ENCODE measurements around the gene OXER1. TPM values are rescaled to one million over a fixed set of nuclear protein-coding genes. Genes with fewer than 3 reads are reported as not detected.

Gene OXER1
- total and polyA plus RNA-seq, 8 donors, result 2.0 to 12.5 (median 4.1) TPM

- Histone ChIP-seq H3K4me3 (no peak overlapping the region), H3K27me3 (no peaks in the 10 kb centered on the region), H3K4me1 (peaks cover 0 to 5% (median 4%) of the 10 kb centered on the region in 3 donors), H3K36me3 (no peaks in the 10 kb centered on the region), H3K9me3 (no peaks in the 10 kb centered on the region), H3K27ac (no peak overlapping the region)
- intact Hi-C loops (cut with DNase I), result no loop called here
- DNase-seq, result no peak
- WGBS, 2 donors, result 89 to 96% methylated on average over 2 of the region's 2 CpGs
- TF ChIP-seq, protein P1, sequence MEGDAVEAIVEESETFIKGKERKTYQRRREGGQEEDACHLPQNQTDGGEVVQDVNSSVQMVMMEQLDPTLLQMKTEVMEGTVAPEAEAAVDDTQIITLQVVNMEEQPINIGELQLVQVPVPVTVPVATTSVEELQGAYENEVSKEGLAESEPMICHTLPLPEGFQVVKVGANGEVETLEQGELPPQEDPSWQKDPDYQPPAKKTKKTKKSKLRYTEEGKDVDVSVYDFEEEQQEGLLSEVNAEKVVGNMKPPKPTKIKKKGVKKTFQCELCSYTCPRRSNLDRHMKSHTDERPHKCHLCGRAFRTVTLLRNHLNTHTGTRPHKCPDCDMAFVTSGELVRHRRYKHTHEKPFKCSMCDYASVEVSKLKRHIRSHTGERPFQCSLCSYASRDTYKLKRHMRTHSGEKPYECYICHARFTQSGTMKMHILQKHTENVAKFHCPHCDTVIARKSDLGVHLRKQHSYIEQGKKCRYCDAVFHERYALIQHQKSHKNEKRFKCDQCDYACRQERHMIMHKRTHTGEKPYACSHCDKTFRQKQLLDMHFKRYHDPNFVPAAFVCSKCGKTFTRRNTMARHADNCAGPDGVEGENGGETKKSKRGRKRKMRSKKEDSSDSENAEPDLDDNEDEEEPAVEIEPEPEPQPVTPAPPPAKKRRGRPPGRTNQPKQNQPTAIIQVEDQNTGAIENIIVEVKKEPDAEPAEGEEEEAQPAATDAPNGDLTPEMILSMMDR (IDR thresholded peaks at IDR 0.05), result no peak
- no peak for ATAC-seq
- no peak for FAIRE-seq
Observed at GRCh38 chr2:42724886-42725285, 39.0 kb downstream of the OXER1 start.

DNA sequence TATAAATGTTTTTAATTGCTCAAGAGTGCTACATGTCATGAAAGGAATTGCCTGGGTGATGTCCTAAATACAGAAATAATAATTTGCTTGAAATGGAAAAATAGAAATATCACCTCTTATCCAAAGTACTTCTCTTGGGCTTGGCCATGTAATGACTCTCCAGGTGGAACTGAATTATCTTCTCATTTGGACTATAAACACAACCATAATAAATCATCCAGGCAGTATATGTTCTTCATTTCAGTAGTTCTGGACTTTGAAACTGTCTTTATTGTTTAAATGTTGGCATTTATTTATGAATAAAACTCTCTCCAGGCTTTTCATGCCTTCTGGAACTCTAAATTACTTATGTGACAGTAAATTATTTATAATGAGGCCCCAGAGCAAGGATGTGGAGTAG is 40.5 kb downstream of the OXER1 start:
- H3K27ac ChIP-seq, result no peak overlapping the region

DNA sequence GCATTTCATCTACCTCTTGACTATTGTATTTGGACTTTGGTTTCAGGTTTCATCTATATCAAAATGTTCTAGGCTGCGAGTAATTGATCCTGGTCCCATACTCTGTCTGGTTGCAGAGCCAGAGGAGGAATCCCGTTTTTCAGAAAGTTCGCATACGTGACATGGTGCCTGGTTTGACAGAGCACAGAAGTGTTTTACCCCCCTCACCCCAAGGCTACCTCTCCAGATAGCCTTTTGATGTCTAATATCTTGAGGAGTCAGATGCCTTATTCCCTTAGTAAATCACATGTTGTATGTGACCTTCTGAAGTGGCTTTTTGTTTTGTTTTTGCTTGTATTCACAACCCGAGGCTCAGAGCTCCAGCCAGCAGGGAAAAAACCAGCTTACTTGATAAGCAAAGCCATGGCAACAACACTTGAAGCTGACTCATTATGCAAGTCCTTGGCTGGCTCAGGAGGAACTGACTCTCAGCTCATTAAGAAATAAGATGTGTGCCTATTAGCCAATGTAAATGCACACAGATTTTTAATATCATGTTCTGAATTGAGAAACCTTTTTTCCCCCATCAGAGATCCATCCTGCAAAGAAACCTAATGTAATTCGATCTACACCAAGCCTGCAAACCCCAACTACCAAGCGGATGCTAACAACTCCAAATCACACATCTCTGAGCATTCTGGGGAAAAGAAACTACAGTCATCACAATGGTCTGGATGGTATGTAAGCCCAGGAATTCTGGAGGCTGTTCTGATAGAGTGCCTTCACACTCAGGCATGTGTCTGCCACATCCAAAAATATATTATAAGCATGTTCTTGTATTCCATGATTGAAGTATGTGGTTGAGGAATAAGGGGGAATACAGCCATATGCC is 41.4 kb downstream of the OXER1 start:
- Histone ChIP-seq H3K36me3 (no peaks in the 10 kb centered on the region), H3K4me1 (peaks cover 0 to 5% (median 4%) of the 10 kb centered on the region in 3 donors), H3K27ac (peak overlapping the region; percentile 56 to 63 (median 60)), H3K4me3 (peak overlapping the region in 2 of 4 donors; percentile 4 to 13), H3K27me3 (no peaks in the 10 kb centered on the region), H3K9me3 (no peaks in the 10 kb centered on the region)
- 35 to 47% methylated on average over 7 of the region's 7 CpGs for WGBS, 2 donors
- TF ChIP-seq, protein P1 (IDR thresholded peaks at IDR 0.05), result no peak
- FAIRE-seq (no peak), ATAC-seq (peak; percentile 92 to 98 (median 96)), DNase-seq (peak in 4 of 6 donors; percentile 62 to 80 (median 66))
- intact Hi-C loops (cut with DNase I), result no loop called here

More for the DNA sequence above, 40.5 kb downstream of the OXER1 start:
- DNase-seq (no peak), FAIRE-seq (no peak), ATAC-seq (no peak)
- Histone ChIP-seq H3K36me3 (no peaks in the 10 kb centered on the region), H3K27me3 (no peaks in the 10 kb centered on the region), H3K4me3 (no peak overlapping the region), H3K4me1 (peaks cover 0 to 5% (median 4%) of the 10 kb centered on the region in 3 donors), H3K9me3 (no peaks in the 10 kb centered on the region)
- intact Hi-C loops (cut with DNase I), result no loop called here
- TF ChIP-seq, protein P1 (IDR thresholded peaks at IDR 0.05), result no peak

- no peaks in the 10 kb centered on the region for H3K9me3 ChIP-seq
- intact Hi-C loops (cut with DNase I), result no loop called here
- ATAC-seq, result peak; percentile 64 to 70 (median 68)
- H3K27ac ChIP-seq, result peak overlapping the region; percentile 56 to 63 (median 60)
- TF ChIP-seq, protein P1 (IDR thresholded peaks at IDR 0.05), result no peak
- peaks cover 0 to 5% (median 4%) of the 10 kb centered on the region in 3 donors for H3K4me1 ChIP-seq
- H3K36me3 ChIP-seq, result no peaks in the 10 kb centered on the region
- FAIRE-seq, result no peak
- H3K27me3 ChIP-seq, result no peaks in the 10 kb centered on the region
- peak overlapping the region in 1 of 4 donors; percentile 4 for H3K4me3 ChIP-seq
- no peak for DNase-seq
- 50% methylated on average over 2 of the region's 2 CpGs for WGBS, 2 donors
Observed at GRCh38 chr2:42721898-42722297, 42.0 kb downstream of the OXER1 start.

- no peaks in the 10 kb centered on the region for H3K9me3 ChIP-seq
- TF ChIP-seq, protein P1 (IDR thresholded peaks at IDR 0.05), result no peak
- ATAC-seq (no peak), DNase-seq (no peak), FAIRE-seq (no peak)
- H3K4me3 ChIP-seq, result no peak overlapping the region
- H3K27me3 ChIP-seq, result no peaks in the 10 kb centered on the region
- H3K36me3 ChIP-seq, result no peaks in the 10 kb centered on the region
- no peak overlapping the region for H3K27ac ChIP-seq
- intact Hi-C loops (cut with DNase I), result no loop called here
- H3K4me1 ChIP-seq, result no peaks in the 10 kb centered on the region
- WGBS, 2 donors, result 96 to 97% methylated on average over 7 of the region's 7 CpGs
Observed at GRCh38 chr2:42714686-42715085, 49.2 kb downstream of the OXER1 start.
